Activated CD8-positive, alpha-beta memory T cell treated with anti-CD3 and anti-CD28 coated beads for 1 hour (primary cell): ENCODE measurements around the gene IGFBP2.

ENCODE experiments used
- DNase-seq, 2 donors: peaks; one replicate each; pipeline ENCODE4 v3.0.0-alpha.2; 2020; ENCODE audit warnings: low read depth in 1 of 2; ENCODE audit errors: extremely low read depth in 1 of 2

The IGFBP2 gene

GRCh38 chr2:216661051-216661450 is 27.8 kb downstream of the IGFBP2 start:
- DNase-seq = no peak

GRCh38 chr2:216661639-216662375 is 28.6 kb downstream of the IGFBP2 start:
- no peak for DNase-seq

- no peak for DNase-seq
Observed at GRCh38 chr2:216663106-216663505, 29.9 kb downstream of the IGFBP2 start.

DNA sequence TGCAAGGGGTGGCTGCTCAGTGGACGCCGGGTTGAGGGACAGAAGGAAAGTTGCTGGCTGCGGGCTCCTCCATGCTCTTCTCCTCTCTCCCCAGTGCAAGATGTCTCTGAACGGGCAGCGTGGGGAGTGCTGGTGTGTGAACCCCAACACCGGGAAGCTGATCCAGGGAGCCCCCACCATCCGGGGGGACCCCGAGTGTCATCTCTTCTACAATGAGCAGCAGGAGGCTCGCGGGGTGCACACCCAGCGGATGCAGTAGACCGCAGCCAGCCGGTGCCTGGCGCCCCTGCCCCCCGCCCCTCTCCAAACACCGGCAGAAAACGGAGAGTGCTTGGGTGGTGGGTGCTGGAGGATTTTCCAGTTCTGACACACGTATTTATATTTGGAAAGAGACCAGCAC is 30.6 kb downstream of the IGFBP2 start:
- DNase-seq = no peak

- no peak for DNase-seq
Observed at GRCh38 chr2:216664593-216665034, 31.4 kb downstream of the IGFBP2 start.

DNA sequence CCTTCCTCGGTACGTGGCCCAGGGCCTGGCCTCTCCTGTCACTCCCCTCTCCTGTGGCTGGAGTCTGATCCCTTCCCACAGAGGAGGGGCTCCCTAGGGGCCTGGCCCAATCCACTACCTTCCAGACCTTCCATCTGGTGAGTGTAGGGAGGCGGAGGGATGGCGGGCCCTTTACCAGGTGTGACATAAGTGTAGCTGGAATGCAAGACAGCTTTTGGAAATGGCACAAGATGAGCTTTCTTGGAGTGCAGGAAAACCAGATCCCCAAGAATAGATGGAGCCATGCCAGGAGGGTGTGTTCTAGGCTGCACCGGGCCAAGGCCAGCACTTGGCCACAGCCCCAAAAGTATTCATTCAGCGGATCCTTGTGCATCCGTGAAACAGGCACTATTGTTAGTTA is 32.0 kb downstream of the IGFBP2 start:
- no peak for DNase-seq

- no peak for DNase-seq
Observed at GRCh38 chr2:216665717-216666116, 32.5 kb downstream of the IGFBP2 start.

DNA sequence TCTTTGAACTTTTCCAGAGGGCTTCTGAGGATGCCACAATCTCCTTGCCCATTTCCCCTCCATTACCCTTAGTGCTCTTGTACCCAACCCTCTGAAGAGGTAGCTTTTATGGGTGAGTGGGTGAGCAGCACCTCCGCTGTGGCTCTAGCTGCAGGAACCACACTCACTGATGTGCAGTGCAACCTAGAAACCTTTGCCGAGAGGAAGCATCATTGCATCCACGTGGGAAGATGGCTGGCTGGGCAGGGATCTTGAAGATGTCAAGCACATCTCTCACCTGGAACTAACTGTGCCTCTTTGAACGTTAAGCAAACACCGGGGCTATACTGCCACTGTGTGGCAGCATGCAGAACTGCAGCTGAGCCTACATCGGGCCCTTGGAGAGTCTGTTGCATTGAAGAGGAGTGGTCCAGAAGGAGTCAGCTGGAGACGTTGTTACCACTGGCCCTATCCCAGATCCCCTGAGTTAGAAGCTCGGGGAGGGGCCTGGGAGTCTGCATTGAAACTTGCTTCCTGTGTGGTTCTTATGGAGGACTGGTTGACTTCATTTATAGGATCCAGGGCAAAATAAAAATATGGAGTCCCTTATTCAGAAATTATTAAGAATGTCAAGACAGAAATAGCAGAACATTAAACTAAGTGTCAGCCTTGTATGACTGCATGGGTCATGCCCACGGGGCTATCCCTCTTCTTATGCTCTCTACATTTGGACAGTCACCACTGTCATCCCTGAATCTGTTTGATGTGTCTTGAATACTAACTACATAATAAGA is 33.4 kb downstream of the IGFBP2 start:
- DNase-seq = peak in 1 of 2 donors; percentile 36

DNA sequence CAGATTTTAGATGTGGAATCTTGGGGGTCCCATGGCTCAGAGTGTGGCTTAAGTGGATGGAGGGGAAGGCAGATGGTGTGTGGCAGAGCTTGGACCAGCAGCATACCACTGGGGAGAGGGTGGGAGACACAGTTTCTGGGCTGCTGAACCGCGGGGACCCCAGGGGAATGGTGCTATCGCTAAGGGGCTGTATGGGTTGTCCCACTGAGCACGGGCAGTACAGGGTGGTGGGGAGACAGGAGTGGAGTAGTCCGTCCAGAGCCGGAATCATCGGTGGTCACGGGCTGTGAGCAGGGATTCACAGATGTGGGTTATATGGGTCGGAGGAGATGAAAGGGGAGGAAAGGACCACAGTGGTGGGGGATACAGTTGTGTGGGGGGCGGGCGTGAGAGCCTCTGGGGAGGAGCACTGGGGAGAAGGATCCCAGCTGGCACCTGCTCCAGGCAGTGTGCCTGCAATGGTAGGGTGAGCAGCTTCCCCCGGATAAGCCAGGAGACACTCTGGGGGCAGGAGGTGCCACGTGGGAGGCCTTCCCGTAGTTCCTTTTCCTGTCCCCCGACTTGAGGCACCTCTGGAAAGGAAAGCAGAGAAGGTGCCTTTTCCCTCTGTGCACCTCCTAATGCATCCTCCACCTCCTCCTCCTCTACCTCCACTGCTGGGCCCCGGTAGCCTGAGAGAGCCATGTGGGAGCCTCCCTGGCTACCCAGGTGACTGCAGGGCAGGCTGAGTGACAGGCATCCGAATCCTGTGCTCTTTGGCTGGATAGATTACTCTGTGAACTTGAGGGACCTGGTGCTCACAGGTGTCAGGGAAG is 37.3 kb downstream of the IGFBP2 start:
- DNase-seq = no peak

DNA sequence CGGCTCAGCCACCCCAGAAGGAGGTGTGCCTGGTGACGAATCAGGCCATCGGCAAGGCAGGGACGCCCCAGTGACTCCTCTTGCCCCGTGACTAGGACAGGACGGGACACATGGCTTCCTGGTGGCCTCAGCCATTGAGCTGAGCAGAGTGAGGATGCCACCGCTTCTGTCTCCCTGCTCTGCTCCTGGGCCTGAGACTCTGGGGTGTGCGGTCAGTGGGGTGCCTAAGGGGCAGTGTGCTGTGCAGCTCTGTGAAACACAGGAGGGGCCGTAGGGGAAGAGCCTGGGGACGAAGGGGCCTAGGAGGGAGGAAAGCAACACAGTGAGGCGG is 37.8 kb downstream of the IGFBP2 start:
- no peak for DNase-seq

DNA sequence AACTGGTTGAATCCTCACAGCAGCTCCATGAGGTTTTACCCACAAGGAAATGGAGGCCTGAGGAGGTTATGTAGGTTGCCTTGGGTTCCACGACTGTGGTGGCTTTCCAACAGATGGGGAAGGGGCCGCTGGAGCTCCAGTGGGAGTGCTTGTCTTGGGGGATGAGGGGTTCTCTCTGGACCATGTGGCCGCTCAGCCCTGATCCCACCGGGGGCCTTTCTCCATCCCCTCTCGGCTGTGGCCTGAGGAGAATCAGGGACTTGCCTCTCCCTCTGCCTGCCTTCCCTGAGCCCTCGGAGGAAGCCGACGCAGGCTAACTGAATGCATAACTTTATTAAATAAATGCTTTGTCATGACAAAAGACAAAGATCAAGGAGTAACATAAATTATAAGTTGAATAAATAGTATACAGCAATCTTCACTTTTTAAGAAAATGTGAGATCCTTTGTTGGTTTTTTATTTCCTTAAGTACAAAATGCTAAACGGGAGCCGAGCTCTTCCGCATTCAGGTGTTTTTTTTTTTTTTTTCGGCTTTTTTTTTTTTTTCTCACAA is 38.6 kb downstream of the IGFBP2 start:
- no peak for DNase-seq

- no peak for DNase-seq
Observed at GRCh38 chr2:216672466-216672865, 39.2 kb downstream of the IGFBP2 start.

DNA sequence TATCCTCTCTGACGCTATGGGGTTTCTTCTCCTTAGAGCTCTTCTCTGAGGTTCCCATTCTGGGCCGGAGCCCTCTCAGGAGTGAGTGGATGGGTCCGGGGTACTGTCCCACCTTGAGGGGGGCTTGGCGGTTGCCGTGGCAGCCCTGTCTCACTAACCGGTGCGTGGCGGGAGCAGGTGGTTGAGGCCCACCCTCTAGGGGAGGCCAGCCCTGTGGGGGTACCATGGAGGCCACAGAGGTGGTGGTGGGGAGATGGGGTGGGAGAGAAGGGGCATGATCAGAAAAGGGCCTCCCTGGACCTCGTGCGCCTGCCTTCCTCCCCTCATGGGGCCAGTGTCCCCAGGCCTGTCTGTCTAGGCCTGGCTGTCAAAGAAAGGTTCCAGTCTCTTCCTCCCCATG is 39.8 kb downstream of the IGFBP2 start:
- no peak for DNase-seq

DNA sequence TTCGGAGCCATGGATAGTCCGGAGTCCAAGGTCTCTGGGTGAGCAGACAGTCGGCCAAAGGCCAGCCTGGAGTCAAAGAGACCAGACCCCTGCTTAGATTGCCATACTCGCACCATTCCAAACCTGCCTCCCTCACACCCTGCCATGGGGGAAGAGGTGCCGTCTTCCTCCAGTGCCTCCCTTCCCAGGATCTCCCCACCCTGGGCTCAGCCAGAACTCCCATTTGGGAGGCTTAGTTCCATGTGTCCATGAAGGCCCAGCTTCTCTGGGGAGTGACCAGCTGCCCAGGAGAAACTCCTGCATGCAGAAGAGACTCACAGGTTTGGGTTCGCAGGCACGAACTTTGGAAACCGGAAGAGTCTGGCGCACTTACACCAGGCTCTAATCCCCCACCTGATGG is 40.4 kb downstream of the IGFBP2 start:
- no peak for DNase-seq

DNA sequence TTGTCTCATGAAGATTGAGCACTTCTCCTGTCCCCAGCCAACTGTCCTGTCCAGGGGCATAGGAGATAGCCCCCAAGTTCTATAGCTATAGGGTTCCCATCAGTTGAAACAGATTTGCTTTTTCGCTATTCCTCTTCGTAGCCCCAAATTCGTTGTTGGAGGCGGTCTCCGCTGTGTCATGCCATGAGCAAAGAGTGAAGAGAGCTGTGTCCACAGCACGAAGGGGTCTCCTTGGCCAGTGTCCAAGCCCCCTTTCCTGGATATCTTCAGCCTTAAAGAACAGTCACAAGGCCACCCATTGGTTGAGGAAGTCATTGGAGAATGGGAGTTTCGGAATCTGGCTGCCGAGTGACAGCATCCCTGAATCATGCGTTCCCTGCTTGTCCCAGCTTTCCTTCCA is 41.2 kb downstream of the IGFBP2 start:
- no peak for DNase-seq

DNA sequence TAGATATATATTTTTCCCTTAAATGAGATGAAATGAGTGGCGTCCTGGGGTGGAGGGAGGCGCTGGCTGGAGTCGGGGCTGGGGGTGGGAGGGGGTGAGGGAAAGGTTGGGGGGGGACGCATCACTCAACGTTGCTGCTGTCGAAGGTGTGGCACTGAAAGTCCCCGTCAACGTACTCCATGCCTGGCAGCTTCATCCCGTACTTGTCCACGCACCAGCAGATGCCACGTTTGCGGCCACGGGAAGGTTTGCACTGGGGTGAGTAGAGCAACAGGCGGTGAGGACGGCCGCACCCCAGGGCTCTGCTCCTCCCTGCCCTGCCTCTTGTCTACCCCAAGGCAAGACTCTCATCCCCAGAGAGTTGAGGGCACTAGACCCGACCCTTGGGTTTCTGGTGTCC is 43.4 kb downstream of the IGFBP2 start:
- DNase-seq = no peak

DNA sequence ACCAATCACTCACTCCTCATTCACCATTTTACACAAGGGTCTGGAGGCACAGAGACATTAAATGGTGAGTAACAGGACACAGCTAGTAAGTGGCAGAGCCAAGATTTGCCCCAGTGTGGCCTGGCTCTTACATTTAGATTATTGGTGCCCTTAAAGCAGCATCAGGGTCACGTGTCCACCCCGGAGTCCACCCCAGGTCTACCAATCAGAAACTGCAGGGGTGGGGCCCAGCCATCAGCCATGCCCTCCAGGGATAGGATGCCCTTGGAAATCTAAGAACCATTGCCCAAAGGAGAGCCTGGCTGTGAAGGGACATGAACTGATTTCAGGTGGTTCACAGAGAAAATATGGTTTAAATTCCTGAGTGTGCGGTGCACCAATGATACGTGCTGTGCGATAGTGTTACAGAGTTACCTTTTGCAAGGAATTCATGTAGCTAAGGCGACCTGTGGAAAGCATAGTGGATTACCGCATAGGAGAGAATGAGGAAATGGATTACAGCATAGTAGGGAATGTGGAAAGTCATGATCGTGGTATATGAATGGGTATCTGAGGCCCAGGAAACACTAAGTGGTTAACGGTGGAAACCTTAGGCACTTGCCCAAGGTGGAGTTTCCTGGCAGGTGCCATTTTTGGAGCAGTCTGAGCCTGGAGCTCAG is 44.3 kb downstream of the IGFBP2 start:
- no peak for DNase-seq

- DNase-seq = no peak
Observed at GRCh38 chr2:216678098-216678465, 44.9 kb downstream of the IGFBP2 start.

GRCh38 chr2:216678813-216679657 is 45.8 kb downstream of the IGFBP2 start:
- no peak for DNase-seq

- no peak for DNase-seq
Observed at GRCh38 chr2:216679658-216680024, 46.4 kb downstream of the IGFBP2 start.
